PFSK-1 (cell line): Measurements from ENCODE around the gene NXPE4.

ENCODE experiments used
- FOXP2 ChIP-seq: optimal IDR thresholded peaks from 2 replicates; pipeline ENCODE3; 2011; ENCODE audit warnings: borderline replicate concordance, control low read depth, inconsistent platforms; ENCODE audit not compliant: insufficient read depth; ENCODE audit errors: extremely low read length, extremely low read depth
- POLR2AphosphoS5 ChIP-seq: IDR thresholded peaks from 2 replicates; pipeline ENCODE4 v1.6.1; 2012; ENCODE audit warnings: low read depth, mild to moderate bottlenecking, control low read depth, low read length, moderate library complexity
- SIN3A ChIP-seq: IDR thresholded peaks from 2 replicates; pipeline ENCODE4 v1.6.1; 2012; ENCODE audit warnings: mild to moderate bottlenecking, low read length, moderate library complexity, borderline replicate concordance; ENCODE audit not compliant: insufficient read depth
- TAF1 ChIP-seq: IDR thresholded peaks from 2 replicates; pipeline ENCODE4 v1.6.1; 2012; ENCODE audit warnings: low read length, control low read depth, borderline replicate concordance; ENCODE audit not compliant: insufficient read depth
- TF ChIP-seq, protein P1 (sequence below), 2 experiments: IDR thresholded peaks; 2 replicates each; pipeline versions ENCODE4 v1.6.1 to v1.8.0; 2011 to 2012; ENCODE audit warnings: low read depth in 2 of 2, low read length in 2 of 2, control low read depth in 1 of 2, inconsistent platforms in 1 of 2, mild to moderate bottlenecking in 1 of 2, moderate library complexity in 1 of 2; ENCODE audit not compliant: insufficient read depth in 1 of 2

DNA sequence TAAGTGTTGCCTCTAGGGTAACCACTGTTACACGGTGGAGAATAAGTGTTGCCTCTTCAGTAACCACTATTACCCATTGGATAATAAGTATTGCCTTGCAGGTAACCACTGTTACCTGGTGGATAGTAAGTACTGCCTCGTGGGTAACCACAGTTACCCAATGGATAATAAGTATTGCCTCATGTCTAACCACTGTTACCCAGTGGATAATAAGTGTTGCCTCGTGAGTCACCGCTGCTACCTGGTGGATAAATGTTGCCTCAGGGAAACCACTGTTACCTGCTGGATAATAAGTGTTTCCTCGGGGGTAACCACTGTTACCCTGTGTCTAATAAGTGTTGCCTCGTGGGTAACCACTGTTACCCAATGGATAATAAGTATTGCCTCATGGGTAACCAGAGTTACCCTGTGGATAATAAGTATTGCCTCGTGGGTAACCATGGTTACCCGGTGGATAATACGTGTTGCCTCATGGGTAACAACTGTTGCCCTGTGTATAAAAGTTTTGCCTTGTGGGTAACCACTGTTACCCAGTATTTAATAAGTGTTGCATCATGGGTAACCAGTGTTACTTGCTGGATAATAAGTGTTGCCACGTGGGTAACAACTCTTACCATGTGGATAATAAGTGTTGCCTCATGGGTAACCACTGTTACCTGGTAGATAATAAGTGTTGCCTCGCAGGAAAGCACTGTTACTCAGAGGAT, 12.3 kb upstream of the NXPE4 start:
- TF ChIP-seq TAF1 (no peak), POLR2AphosphoS5 (no peak), SIN3A (no peak), FOXP2 (no peak)
- TF ChIP-seq, protein P1, sequence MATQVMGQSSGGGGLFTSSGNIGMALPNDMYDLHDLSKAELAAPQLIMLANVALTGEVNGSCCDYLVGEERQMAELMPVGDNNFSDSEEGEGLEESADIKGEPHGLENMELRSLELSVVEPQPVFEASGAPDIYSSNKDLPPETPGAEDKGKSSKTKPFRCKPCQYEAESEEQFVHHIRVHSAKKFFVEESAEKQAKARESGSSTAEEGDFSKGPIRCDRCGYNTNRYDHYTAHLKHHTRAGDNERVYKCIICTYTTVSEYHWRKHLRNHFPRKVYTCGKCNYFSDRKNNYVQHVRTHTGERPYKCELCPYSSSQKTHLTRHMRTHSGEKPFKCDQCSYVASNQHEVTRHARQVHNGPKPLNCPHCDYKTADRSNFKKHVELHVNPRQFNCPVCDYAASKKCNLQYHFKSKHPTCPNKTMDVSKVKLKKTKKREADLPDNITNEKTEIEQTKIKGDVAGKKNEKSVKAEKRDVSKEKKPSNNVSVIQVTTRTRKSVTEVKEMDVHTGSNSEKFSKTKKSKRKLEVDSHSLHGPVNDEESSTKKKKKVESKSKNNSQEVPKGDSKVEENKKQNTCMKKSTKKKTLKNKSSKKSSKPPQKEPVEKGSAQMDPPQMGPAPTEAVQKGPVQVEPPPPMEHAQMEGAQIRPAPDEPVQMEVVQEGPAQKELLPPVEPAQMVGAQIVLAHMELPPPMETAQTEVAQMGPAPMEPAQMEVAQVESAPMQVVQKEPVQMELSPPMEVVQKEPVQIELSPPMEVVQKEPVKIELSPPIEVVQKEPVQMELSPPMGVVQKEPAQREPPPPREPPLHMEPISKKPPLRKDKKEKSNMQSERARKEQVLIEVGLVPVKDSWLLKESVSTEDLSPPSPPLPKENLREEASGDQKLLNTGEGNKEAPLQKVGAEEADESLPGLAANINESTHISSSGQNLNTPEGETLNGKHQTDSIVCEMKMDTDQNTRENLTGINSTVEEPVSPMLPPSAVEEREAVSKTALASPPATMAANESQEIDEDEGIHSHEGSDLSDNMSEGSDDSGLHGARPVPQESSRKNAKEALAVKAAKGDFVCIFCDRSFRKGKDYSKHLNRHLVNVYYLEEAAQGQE (IDR thresholded peaks at IDR 0.05; ENCODE audit: insufficient read depth in 1 of 2, low read depth in 2 of 2, low read length in 2 of 2): no peak
